ENCODE data around the gene SEC24B. TPM values are rescaled to one million over a fixed set of nuclear protein-coding genes. Genes with fewer than 3 reads are reported as not detected.
A peak's percentile ranks its signal among the peaks of the same experiment; 100 is the strongest.

SEC24B gene
- total and polyA plus RNA-seq, 4 donors = 8.0 to 34.8 (median 18.4) TPM

DNA sequence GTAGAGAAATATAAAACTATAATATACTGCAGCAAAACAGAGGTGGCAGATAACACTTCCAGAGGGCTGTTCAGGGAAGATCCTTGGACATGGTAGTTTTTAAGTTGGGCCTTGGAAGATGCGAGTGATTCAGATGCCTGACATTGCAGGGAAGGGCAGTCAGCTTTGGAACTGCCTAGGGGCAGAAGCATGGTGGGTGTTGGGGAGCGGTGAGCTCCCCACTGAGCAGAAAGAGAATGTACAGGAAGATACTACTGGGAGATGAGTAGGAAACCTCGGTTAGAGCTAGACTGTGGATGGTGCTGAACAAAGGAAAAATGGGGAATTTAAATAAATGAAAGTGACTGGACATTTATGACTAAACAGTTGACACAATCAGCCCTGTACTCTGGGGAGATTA lies 24.9 kb upstream of the SEC24B start:
- Histone ChIP-seq H3K27ac (ENCODE audit: low read depth in 1 of 2, low read length in 1 of 2) (no peak overlapping the region), H3K4me3 (no peak overlapping the region), H3K9me3 (ENCODE audit: control insufficient read depth in 4 of 4, insufficient read depth in 3 of 4, low read length in 3 of 4) (no peaks in the 10 kb centered on the region), H3K4me1 (ENCODE audit: control insufficient read depth in 5 of 5, insufficient read depth in 5 of 5, low read length in 5 of 5) (no peaks in the 10 kb centered on the region), H3K27me3 (ENCODE audit: control insufficient read depth in 3 of 3, insufficient read depth in 3 of 3, low read length in 2 of 3) (no peaks in the 10 kb centered on the region), H3K9ac (ENCODE audit: insufficient read depth in 1 of 2, low read length in 2 of 2) (no peak overlapping the region), H3K36me3 (ENCODE audit: control insufficient read depth in 4 of 4, insufficient read depth in 4 of 4, low read length in 4 of 4) (no peaks in the 10 kb centered on the region)
- DNase-seq (no peak), ATAC-seq (ENCODE audit: insufficient read depth, low FRiP score) (no peak)
- no peak for TF ChIP-seq CTCF (IDR thresholded peaks at IDR 0.05; ENCODE audit: control extremely low read depth, extremely low read depth)
- 87 to 95% methylated on average over 3 of the region's 3 CpGs for WGBS, 2 donors

GRCh38 chr4:109410226-109410625 lies 23.4 kb upstream of the SEC24B start:
- Histone ChIP-seq H3K36me3 (ENCODE audit: control insufficient read depth in 4 of 4, insufficient read depth in 4 of 4, low read length in 4 of 4) (no peaks in the 10 kb centered on the region), H3K4me1 (ENCODE audit: control insufficient read depth in 5 of 5, insufficient read depth in 5 of 5, low read length in 5 of 5) (no peaks in the 10 kb centered on the region), H3K4me3 (no peak overlapping the region), H3K27ac (ENCODE audit: low read depth in 1 of 2, low read length in 1 of 2) (no peak overlapping the region), H3K9me3 (ENCODE audit: control insufficient read depth in 4 of 4, insufficient read depth in 3 of 4, low read length in 3 of 4) (no peaks in the 10 kb centered on the region), H3K9ac (ENCODE audit: insufficient read depth in 1 of 2, low read length in 2 of 2) (no peak overlapping the region), H3K27me3 (ENCODE audit: control insufficient read depth in 3 of 3, insufficient read depth in 3 of 3, low read length in 2 of 3) (no peaks in the 10 kb centered on the region)
- no peak for DNase-seq
- ATAC-seq (ENCODE audit: insufficient read depth, low FRiP score) = no peak
- 89 to 91% methylated on average over 9 of the region's 9 CpGs for WGBS, 2 donors
- TF ChIP-seq CTCF (IDR thresholded peaks at IDR 0.05; ENCODE audit: control extremely low read depth, extremely low read depth) = no peak

GRCh38 chr4:109410776-109411175 lies 22.8 kb upstream of the SEC24B start:
- no peaks in the 10 kb centered on the region for H3K36me3 ChIP-seq (ENCODE audit: control insufficient read depth in 4 of 4, insufficient read depth in 4 of 4, low read length in 4 of 4)
- H3K9me3 ChIP-seq (ENCODE audit: control insufficient read depth in 4 of 4, insufficient read depth in 3 of 4, low read length in 3 of 4) = no peaks in the 10 kb centered on the region
- DNase-seq (no peak), ATAC-seq (ENCODE audit: insufficient read depth, low FRiP score) (no peak)
- 85 to 87% methylated on average over 3 of the region's 3 CpGs for WGBS, 2 donors
- TF ChIP-seq CTCF (IDR thresholded peaks at IDR 0.05; ENCODE audit: control extremely low read depth, extremely low read depth) = no peak
- H3K4me3 ChIP-seq = no peak overlapping the region
- no peak overlapping the region for H3K9ac ChIP-seq (ENCODE audit: insufficient read depth in 1 of 2, low read length in 2 of 2)
- no peaks in the 10 kb centered on the region for H3K4me1 ChIP-seq (ENCODE audit: control insufficient read depth in 5 of 5, insufficient read depth in 5 of 5, low read length in 5 of 5)
- H3K27me3 ChIP-seq (ENCODE audit: control insufficient read depth in 3 of 3, insufficient read depth in 3 of 3, low read length in 2 of 3) = no peaks in the 10 kb centered on the region
- no peak overlapping the region for H3K27ac ChIP-seq (ENCODE audit: low read depth in 1 of 2, low read length in 1 of 2)

- Histone ChIP-seq H3K27ac (ENCODE audit: low read depth in 1 of 2, low read length in 1 of 2) (no peak overlapping the region), H3K36me3 (ENCODE audit: control insufficient read depth in 4 of 4, insufficient read depth in 4 of 4, low read length in 4 of 4) (no peaks in the 10 kb centered on the region), H3K9ac (ENCODE audit: insufficient read depth in 1 of 2, low read length in 2 of 2) (no peak overlapping the region), H3K4me3 (no peak overlapping the region), H3K4me1 (ENCODE audit: control insufficient read depth in 5 of 5, insufficient read depth in 5 of 5, low read length in 5 of 5) (no peaks in the 10 kb centered on the region), H3K27me3 (ENCODE audit: control insufficient read depth in 3 of 3, insufficient read depth in 3 of 3, low read length in 2 of 3) (no peaks in the 10 kb centered on the region), H3K9me3 (ENCODE audit: control insufficient read depth in 4 of 4, insufficient read depth in 3 of 4, low read length in 3 of 4) (no peaks in the 10 kb centered on the region)
- 69 to 84% methylated on average over 2 of the region's 2 CpGs for WGBS, 2 donors
- no peak for ATAC-seq (ENCODE audit: insufficient read depth, low FRiP score)
- no peak for TF ChIP-seq CTCF (IDR thresholded peaks at IDR 0.05; ENCODE audit: control extremely low read depth, extremely low read depth)
- DNase-seq = peak; percentile 37 to 64 (median 37)
These were observed 21.7 kb upstream of the SEC24B start for GRCh38 chr4:109411964-109412363.
